ENCODE data around the gene U2AF2.

The U2AF2 gene

GRCh38 chr19:55652311-55653128 is 2.3 kb upstream of the U2AF2 start:
- no peak overlapping the region for H3K4me3 ChIP-seq (ENCODE audit: low read depth, low read length)
- DNase-seq (ENCODE audit: low read depth): no peak

- peak; percentile 95 for DNase-seq (ENCODE audit: low read depth)
- H3K4me3 ChIP-seq (ENCODE audit: low read depth, low read length): peak overlapping the region; percentile 69
These were observed 1.0 kb upstream of the U2AF2 start for GRCh38 chr19:55653651-55654322.

GRCh38 chr19:55654323-55654867 is 440 bp upstream of the U2AF2 start:
- DNase-seq (ENCODE audit: low read depth): peak; percentile 93

GRCh38 chr19:55655648-55656040 is 809 bp downstream of the U2AF2 start:
- no peak for DNase-seq (ENCODE audit: low read depth)
- H3K4me3 ChIP-seq (ENCODE audit: low read depth, low read length): peak overlapping the region; percentile 69

More at GRCh38 chr19:55654323-55654867, 440 bp upstream of the U2AF2 start:
- H3K4me3 ChIP-seq (ENCODE audit: low read depth, low read length): peak overlapping the region; percentile 69

- peak overlapping the region; percentile 69 for H3K4me3 ChIP-seq (ENCODE audit: low read depth, low read length)
- DNase-seq (ENCODE audit: low read depth): no peak
These were observed 1.7 kb downstream of the U2AF2 start for GRCh38 chr19:55656552-55656951.

- DNase-seq (ENCODE audit: low read depth): no peak
- peak overlapping the region; percentile 69 for H3K4me3 ChIP-seq (ENCODE audit: low read depth, low read length)
These were observed 2.3 kb downstream of the U2AF2 start for GRCh38 chr19:55656988-55657747.

GRCh38 chr19:55658846-55659459 is 4.1 kb downstream of the U2AF2 start:
- no peak for DNase-seq (ENCODE audit: low read depth)

GRCh38 chr19:55659822-55660221 is 5.0 kb downstream of the U2AF2 start:
- no peak for DNase-seq (ENCODE audit: low read depth)
- H3K4me3 ChIP-seq (ENCODE audit: low read depth, low read length): no peak overlapping the region

More at GRCh38 chr19:55658846-55659459, 4.1 kb downstream of the U2AF2 start:
- H3K4me3 ChIP-seq (ENCODE audit: low read depth, low read length): no peak overlapping the region

- no peak for DNase-seq (ENCODE audit: low read depth)
- no peak overlapping the region for H3K4me3 ChIP-seq (ENCODE audit: low read depth, low read length)
These were observed 5.6 kb downstream of the U2AF2 start for GRCh38 chr19:55660404-55660803.

GRCh38 chr19:55660991-55661390 is 6.2 kb downstream of the U2AF2 start:
- DNase-seq (ENCODE audit: low read depth): no peak
- H3K4me3 ChIP-seq (ENCODE audit: low read depth, low read length): no peak overlapping the region

- DNase-seq (ENCODE audit: low read depth): no peak
- H3K4me3 ChIP-seq (ENCODE audit: low read depth, low read length): no peak overlapping the region
These were observed 7.0 kb downstream of the U2AF2 start for GRCh38 chr19:55661826-55662225.

- DNase-seq (ENCODE audit: low read depth): no peak
- no peak overlapping the region for H3K4me3 ChIP-seq (ENCODE audit: low read depth, low read length)
These were observed 9.2 kb downstream of the U2AF2 start for GRCh38 chr19:55663846-55664536.

GRCh38 chr19:55666343-55667005 is 11.6 kb downstream of the U2AF2 start:
- DNase-seq (ENCODE audit: low read depth): no peak
- no peak overlapping the region for H3K4me3 ChIP-seq (ENCODE audit: low read depth, low read length)

GRCh38 chr19:55667006-55667381 is 12.2 kb downstream of the U2AF2 start:
- H3K4me3 ChIP-seq (ENCODE audit: low read depth, low read length): no peak overlapping the region
- no peak for DNase-seq (ENCODE audit: low read depth)

- no peak overlapping the region for H3K4me3 ChIP-seq (ENCODE audit: low read depth, low read length)
- DNase-seq (ENCODE audit: low read depth): no peak
These were observed 12.7 kb downstream of the U2AF2 start for GRCh38 chr19:55667511-55667910.

- no peak overlapping the region for H3K4me3 ChIP-seq (ENCODE audit: low read depth, low read length)
- no peak for DNase-seq (ENCODE audit: low read depth)
These were observed 13.1 kb downstream of the U2AF2 start for GRCh38 chr19:55667958-55668357.

- DNase-seq (ENCODE audit: low read depth): no peak
- no peak overlapping the region for H3K4me3 ChIP-seq (ENCODE audit: low read depth, low read length)
These were observed 13.9 kb downstream of the U2AF2 start for GRCh38 chr19:55668603-55669348.

Data from skeletal muscle cell (primary cell).